Vagina (tissue), 2 donors: ENCODE data around the gene GAA. TPM values are rescaled to one million over a fixed set of nuclear protein-coding genes. Genes with fewer than 3 reads are reported as not detected.
"Not testable (repeated sequence)": the region's sequence is repeated elsewhere in the genome, so short reads cannot be mapped to it uniquely, and the experiment has no call there.

Experiments
- DNase-seq, 2 donors: peaks; one replicate each; pipeline ENCODE4 v3.0.0-alpha.2; 2017; ENCODE audit errors: extremely low spot score in 2 of 2
- H3K27ac ChIP-seq: fragments of 200-600 bp; sonication (generic); one replicate; pipeline ENCODE4 v1.5.1; 2019
- H3K27me3 ChIP-seq: fragments of 200-600 bp; sonication (generic); one replicate; pipeline ENCODE4 v1.5.1; 2019
- H3K36me3 ChIP-seq, 2 donors: fragments of 200-600 bp; sonication (generic); one replicate each; pipeline ENCODE4 v1.5.1; 2017 to 2019
- H3K4me1 ChIP-seq: fragments of 200-600 bp; sonication (generic); one replicate; pipeline ENCODE4 v1.5.1; 2019
- H3K4me3 ChIP-seq, 2 donors: fragments of 200-600 bp; sonication (generic); 1 replicate in 1 of 2; 2 replicates in 1 of 2; pipeline ENCODE4 v1.5.1; 2016 to 2019
- H3K9me3 ChIP-seq: fragments of 200-600 bp; sonication (generic); one replicate; pipeline ENCODE4 v1.5.1; 2019
- POLR2A ChIP-seq, 2 donors: fragments of 450-650 bp; IDR thresholded peaks; one replicate each; pipeline ENCODE4 v1.6.1; 2017; ENCODE audit warnings: antibody characterized with exemption in 2 of 2, mild to moderate bottlenecking in 2 of 2, moderate library complexity in 2 of 2
- POLR2AphosphoS5 ChIP-seq, 2 donors: sonication (generic); formaldehyde crosslinking; IDR thresholded peaks; one replicate each; pipeline ENCODE4 v1.9.0; 2017; ENCODE audit warnings: antibody characterized with exemption in 2 of 2, mild to moderate bottlenecking in 2 of 2, low read depth in 1 of 2; ENCODE audit not compliant: insufficient read depth in 1 of 2
- intact Hi-C: fragments of 100-400 bp; cut with DNase I; formaldehyde crosslinking; loops from one replicate; pipeline ENCODE4 v1.15.1; 2023
- total RNA-seq: library from RNA; depleted of rRNA; stranded (reverse); fragments of >200 nt; gene quantifications from one replicate; pipeline ENCODE4 v1.2.3, GENCODE V29; 2016
- TF ChIP-seq, protein P1 (sequence below), 3 experiments: fragments of 450-650 bp in 2 of 3; fragments of 200-600 bp in 1 of 3; sonication (generic) in 1 of 3; IDR thresholded peaks; one replicate each; pipeline ENCODE4 v1.5.1; 2017 to 2019; ENCODE audit warnings: antibody characterized with exemption in 3 of 3, mild to moderate bottlenecking in 2 of 3, moderate library complexity in 2 of 3

GAA gene
- total RNA-seq, 1 donor from 2014 or later, result 34.1 TPM

DNA sequence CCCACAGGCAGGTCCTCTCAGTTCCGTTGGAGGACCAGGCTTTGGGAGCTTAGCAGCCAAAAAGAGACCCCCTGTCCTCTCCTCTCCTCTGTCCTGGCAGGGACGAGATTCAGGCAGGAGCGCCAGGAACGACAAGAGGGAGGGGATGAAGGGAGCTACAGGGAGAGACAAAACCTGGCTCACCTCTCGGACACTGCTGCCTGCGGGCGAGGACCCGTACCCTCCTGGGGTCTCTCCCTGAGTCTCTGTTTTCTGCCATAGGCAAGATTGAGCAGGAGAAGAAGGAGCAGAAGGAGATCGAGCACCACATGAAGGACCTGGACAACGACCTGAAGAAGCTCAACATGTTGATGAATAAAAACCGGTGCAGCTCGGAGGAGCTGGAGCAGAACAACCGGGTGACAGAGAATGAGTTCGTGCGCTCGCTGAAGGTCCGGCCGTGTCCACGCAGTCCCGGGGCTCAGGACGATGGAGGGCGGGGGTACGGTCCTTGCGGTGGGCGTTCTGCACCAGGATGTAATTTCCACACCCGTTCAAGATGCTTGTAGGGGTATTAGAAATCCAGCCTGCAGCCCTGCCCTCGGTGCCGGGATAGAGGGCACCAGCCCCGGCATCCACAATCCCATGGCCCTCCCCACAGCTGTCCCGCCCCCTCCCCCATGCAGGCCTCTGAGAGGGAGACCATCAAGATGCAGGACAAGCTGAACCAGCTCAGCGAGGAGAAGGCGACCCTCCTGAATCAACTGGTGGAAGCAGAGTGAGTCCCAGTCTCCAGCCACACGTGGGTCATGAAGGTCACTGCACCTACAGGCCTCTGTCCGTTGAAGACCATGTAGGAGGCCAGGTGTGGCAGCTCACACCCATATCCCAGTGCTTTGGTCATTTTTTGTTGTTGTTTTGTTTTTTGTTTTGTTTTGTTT, 13.8 kb upstream of the GAA start:
- intact Hi-C loops, result loop anchor here (10.0 kb wide), 1 partner anchor 83 kb away; no protein-coding TSS in a partner anchor
- no peaks in the 10 kb centered on the region for H3K4me1 ChIP-seq
- TF ChIP-seq POLR2AphosphoS5 (IDR thresholded peaks at IDR 0.05; ENCODE audit: insufficient read depth in 1 of 2, low read depth in 1 of 2) (no peak), POLR2A (IDR thresholded peaks at IDR 0.05) (no peak)
- TF ChIP-seq, protein P1, sequence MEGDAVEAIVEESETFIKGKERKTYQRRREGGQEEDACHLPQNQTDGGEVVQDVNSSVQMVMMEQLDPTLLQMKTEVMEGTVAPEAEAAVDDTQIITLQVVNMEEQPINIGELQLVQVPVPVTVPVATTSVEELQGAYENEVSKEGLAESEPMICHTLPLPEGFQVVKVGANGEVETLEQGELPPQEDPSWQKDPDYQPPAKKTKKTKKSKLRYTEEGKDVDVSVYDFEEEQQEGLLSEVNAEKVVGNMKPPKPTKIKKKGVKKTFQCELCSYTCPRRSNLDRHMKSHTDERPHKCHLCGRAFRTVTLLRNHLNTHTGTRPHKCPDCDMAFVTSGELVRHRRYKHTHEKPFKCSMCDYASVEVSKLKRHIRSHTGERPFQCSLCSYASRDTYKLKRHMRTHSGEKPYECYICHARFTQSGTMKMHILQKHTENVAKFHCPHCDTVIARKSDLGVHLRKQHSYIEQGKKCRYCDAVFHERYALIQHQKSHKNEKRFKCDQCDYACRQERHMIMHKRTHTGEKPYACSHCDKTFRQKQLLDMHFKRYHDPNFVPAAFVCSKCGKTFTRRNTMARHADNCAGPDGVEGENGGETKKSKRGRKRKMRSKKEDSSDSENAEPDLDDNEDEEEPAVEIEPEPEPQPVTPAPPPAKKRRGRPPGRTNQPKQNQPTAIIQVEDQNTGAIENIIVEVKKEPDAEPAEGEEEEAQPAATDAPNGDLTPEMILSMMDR (IDR thresholded peaks at IDR 0.05), result no peak
- no peak overlapping the region for H3K4me3 ChIP-seq
- no peaks in the 10 kb centered on the region for H3K36me3 ChIP-seq
- no peaks in the 10 kb centered on the region for H3K27me3 ChIP-seq
- DNase-seq, result no peak
- no peak overlapping the region for H3K27ac ChIP-seq
- H3K9me3 ChIP-seq, result no peaks in the 10 kb centered on the region

DNA sequence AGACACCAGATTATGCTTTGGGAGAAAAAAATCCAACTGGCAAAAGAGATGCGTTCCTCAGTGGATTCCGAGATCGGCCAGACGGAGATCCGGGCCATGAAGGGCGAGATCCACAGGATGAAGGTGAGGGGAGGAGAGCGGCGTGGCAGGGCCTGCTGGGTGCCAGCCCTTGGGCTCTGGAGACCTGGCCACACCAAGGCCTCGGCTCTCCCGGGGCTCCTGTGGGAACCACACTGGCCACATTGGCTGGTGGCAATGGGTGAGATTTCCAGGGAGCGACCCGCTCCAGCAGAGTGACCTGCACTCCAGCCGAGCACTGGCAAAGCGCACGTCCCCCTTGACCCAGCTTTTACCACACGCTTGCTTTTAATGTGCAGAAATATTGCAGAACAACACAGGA, 11.6 kb upstream of the GAA start:
- Histone ChIP-seq H3K36me3 (no peaks in the 10 kb centered on the region), H3K4me3 (no peak overlapping the region), H3K27me3 (no peaks in the 10 kb centered on the region), H3K27ac (no peak overlapping the region), H3K9me3 (no peaks in the 10 kb centered on the region), H3K4me1 (no peaks in the 10 kb centered on the region)
- no peak for DNase-seq
- TF ChIP-seq POLR2A (IDR thresholded peaks at IDR 0.05), result no peak
- TF ChIP-seq, protein P1 (IDR thresholded peaks at IDR 0.05), result no peak
- no peak for TF ChIP-seq POLR2AphosphoS5 (IDR thresholded peaks at IDR 0.05; ENCODE audit: insufficient read depth in 1 of 2, low read depth in 1 of 2)
- intact Hi-C loops, result loop anchor here (10.0 kb wide), 1 partner anchor 85 kb away; no protein-coding TSS in a partner anchor

DNA sequence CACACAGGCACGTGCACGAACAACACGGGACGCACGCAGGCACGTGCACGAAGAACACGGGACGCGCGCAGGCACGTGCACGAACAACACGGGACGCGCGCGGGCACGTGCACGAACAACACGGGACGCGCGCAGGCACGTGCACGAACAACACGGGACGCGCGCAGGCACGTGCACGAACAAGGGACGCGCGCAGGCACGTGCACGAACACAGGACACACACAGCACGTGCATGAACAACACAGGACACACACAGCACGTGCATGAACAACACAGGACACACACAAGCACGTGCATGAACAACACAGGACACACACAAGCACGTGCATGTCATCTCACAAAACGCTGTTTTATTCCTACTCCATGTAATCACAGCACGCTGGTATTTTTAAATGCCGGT, 11.2 kb upstream of the GAA start:
- intact Hi-C loops, H3K9me3 ChIP-seq, H3K27ac ChIP-seq: not testable (repeated sequence)

DNA sequence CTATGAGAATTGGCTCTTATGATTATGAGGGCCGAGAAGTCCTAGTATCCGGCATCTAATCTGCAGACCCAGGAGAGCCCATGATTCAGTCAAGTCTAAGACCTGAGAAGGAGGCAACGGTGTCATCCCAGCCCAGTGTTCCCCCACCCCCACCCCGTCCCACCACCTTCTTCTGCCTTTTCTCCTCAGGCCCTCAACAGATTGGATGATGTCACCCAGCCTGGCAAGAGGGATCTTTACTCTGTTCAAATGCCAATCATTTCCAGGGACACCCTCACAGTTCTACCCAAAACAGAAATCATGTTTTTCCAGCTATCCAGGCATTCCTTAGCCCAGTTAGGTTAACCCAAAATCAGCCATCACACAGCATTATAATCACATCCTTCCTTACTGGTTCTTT, 10.0 kb upstream of the GAA start:
- Histone ChIP-seq H3K36me3 (no peaks in the 10 kb centered on the region), H3K9me3 (no peaks in the 10 kb centered on the region), H3K27ac (no peak overlapping the region), H3K27me3 (no peaks in the 10 kb centered on the region), H3K4me1 (no peaks in the 10 kb centered on the region), H3K4me3 (no peak overlapping the region)
- TF ChIP-seq POLR2A (IDR thresholded peaks at IDR 0.05) (no peak), POLR2AphosphoS5 (IDR thresholded peaks at IDR 0.05; ENCODE audit: insufficient read depth in 1 of 2, low read depth in 1 of 2) (no peak)
- TF ChIP-seq, protein P1 (IDR thresholded peaks at IDR 0.05), result no peak
- no peak for DNase-seq
- intact Hi-C loops, result no loop called here

More for the DNA sequence above, 11.2 kb upstream of the GAA start:
- not testable (repeated sequence) for H3K4me1 ChIP-seq, H3K4me3 ChIP-seq, DNase-seq, H3K27me3 ChIP-seq, H3K36me3 ChIP-seq

DNA sequence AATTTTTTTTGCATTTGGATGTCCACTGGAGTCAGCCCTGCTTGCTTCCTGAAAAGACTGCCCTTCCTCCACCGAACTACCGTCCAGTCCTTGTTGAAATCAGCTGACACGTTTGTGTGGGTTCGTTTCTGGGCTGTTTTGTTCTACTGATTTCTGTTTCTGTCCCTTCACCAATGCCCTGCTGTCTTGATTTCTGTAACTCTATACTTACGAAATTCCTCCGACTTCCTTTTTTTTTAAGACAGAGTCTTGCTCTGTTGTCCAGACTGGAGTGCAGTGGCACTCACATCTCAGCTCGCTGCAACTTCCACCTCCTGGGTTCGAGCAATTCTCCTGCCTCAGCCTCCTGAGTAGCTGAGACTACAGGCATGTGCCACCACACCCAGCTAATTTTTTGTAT, 8.4 kb upstream of the GAA start:
- TF ChIP-seq POLR2AphosphoS5 (IDR thresholded peaks at IDR 0.05; ENCODE audit: insufficient read depth in 1 of 2, low read depth in 1 of 2), result no peak
- TF ChIP-seq POLR2A (IDR thresholded peaks at IDR 0.05), result no peak
- TF ChIP-seq, protein P1 (IDR thresholded peaks at IDR 0.05), result no peak
- no peak overlapping the region for H3K27ac ChIP-seq

More for the DNA sequence above, 8.4 kb upstream of the GAA start:
- Histone ChIP-seq H3K9me3 (no peaks in the 10 kb centered on the region), H3K4me1 (no peaks in the 10 kb centered on the region), H3K27me3 (no peaks in the 10 kb centered on the region), H3K4me3 (no peak overlapping the region), H3K36me3 (no peaks in the 10 kb centered on the region)
- intact Hi-C loops, result no loop called here
- no peak for DNase-seq
